ENCODE data around the gene PRPF38B.
A peak's percentile ranks its signal among the peaks of the same experiment; 100 is the strongest.

The PRPF38B gene

GRCh38 chr1:108745980-108746381, 53.9 kb downstream of the PRPF38B start:
- H3K9me3 ChIP-seq (ENCODE audit: severe bottlenecking) = no peaks in the 10 kb centered on the region
- no peak for ATAC-seq (ENCODE audit: low read depth)
- H3K4me1 ChIP-seq (ENCODE audit: insufficient read depth, poor library complexity, severe bottlenecking) = peaks cover 12% of the 10 kb centered on the region
- H3K27me3 ChIP-seq (ENCODE audit: insufficient read depth, poor library complexity, severe bottlenecking) = no peaks in the 10 kb centered on the region
- H3K36me3 ChIP-seq (ENCODE audit: low read depth) = peaks cover 9% of the 10 kb centered on the region; the same call in 1 of the 2 replicates
- peak overlapping the region; percentile 81 for H3K27ac ChIP-seq (ENCODE audit: poor library complexity, severe bottlenecking)
- no peak for DNase-seq (ENCODE audit: low spot score)
- no peak for TF ChIP-seq CTCF (IDR thresholded peaks at IDR 0.05; ENCODE audit: poor library complexity, severe bottlenecking)
- no peak overlapping the region for H3K4me3 ChIP-seq (ENCODE audit: severe bottlenecking)

- H3K36me3 ChIP-seq (ENCODE audit: low read depth) = peaks cover 11% of the 10 kb centered on the region
- peak within 1 kb of the TSS; percentile 81 for H3K27ac ChIP-seq (ENCODE audit: poor library complexity, severe bottlenecking)
- no peaks in the 10 kb centered on the region for H3K9me3 ChIP-seq (ENCODE audit: severe bottlenecking)
- peak; percentile 80 for ATAC-seq (ENCODE audit: low read depth)
- peak; percentile 97 for DNase-seq (ENCODE audit: low spot score)
- no peaks in the 10 kb centered on the region for H3K27me3 ChIP-seq (ENCODE audit: insufficient read depth, poor library complexity, severe bottlenecking)
- peak within 1 kb of the TSS; percentile 77 for H3K4me3 ChIP-seq (ENCODE audit: severe bottlenecking)
- H3K4me1 ChIP-seq (ENCODE audit: insufficient read depth, poor library complexity, severe bottlenecking) = peaks cover 12% of the 10 kb centered on the region
- TF ChIP-seq CTCF (IDR thresholded peaks at IDR 0.05; ENCODE audit: poor library complexity, severe bottlenecking) = peak; percentile 99
Observed at GRCh38 chr1:108746382-108747170, 54.5 kb downstream of the PRPF38B start, which contains the start of gene STXBP3. STXBP3 (plus strand) TSS chr1:108746674; CDS start chr1:108746738, 64 bp downstream.

GRCh38 chr1:108747171-108747850, 55.2 kb downstream of the PRPF38B start:
- Histone ChIP-seq H3K4me1 (ENCODE audit: insufficient read depth, poor library complexity, severe bottlenecking) (peaks cover 12% of the 10 kb centered on the region), H3K9me3 (ENCODE audit: severe bottlenecking) (no peaks in the 10 kb centered on the region), H3K4me3 (ENCODE audit: severe bottlenecking) (peak overlapping the region; percentile 77), H3K27me3 (ENCODE audit: insufficient read depth, poor library complexity, severe bottlenecking) (no peaks in the 10 kb centered on the region), H3K27ac (ENCODE audit: poor library complexity, severe bottlenecking) (peak overlapping the region; percentile 81), H3K36me3 (ENCODE audit: low read depth) (peaks cover 19% of the 10 kb centered on the region)
- no peak for TF ChIP-seq CTCF (IDR thresholded peaks at IDR 0.05; ENCODE audit: poor library complexity, severe bottlenecking)
- peak; percentile 88 for ATAC-seq (ENCODE audit: low read depth)
- DNase-seq (ENCODE audit: low spot score) = peak; percentile 79

GRCh38 chr1:108747898-108748297, 55.8 kb downstream of the PRPF38B start:
- ATAC-seq (ENCODE audit: low read depth) (no peak), DNase-seq (ENCODE audit: low spot score) (no peak)
- peaks cover 12% of the 10 kb centered on the region for H3K4me1 ChIP-seq (ENCODE audit: insufficient read depth, poor library complexity, severe bottlenecking)
- H3K9me3 ChIP-seq (ENCODE audit: severe bottlenecking) = no peaks in the 10 kb centered on the region
- H3K27ac ChIP-seq (ENCODE audit: poor library complexity, severe bottlenecking) = no peak overlapping the region
- TF ChIP-seq CTCF (IDR thresholded peaks at IDR 0.05; ENCODE audit: poor library complexity, severe bottlenecking) = no peak
- no peak overlapping the region for H3K4me3 ChIP-seq (ENCODE audit: severe bottlenecking)
- H3K36me3 ChIP-seq (ENCODE audit: low read depth) = peaks cover 25% of the 10 kb centered on the region
- H3K27me3 ChIP-seq (ENCODE audit: insufficient read depth, poor library complexity, severe bottlenecking) = no peaks in the 10 kb centered on the region

All from RWPE2 (cell line).